ENCODE results near the gene OR1L8. TPM values are rescaled to one million over a fixed set of nuclear protein-coding genes. Genes with fewer than 3 reads are reported as not detected.

The OR1L8 gene
- total RNA-seq (2022; extraction: Qiagen RNA extraction): not detected in 5 replicates

GRCh38 chr9:122583284-122583683 is at the start of gene OR1L8:
OR1L8 (minus strand) TSS chr9:122583384; CDS start chr9:122568477, 14,907 bp downstream.

GRCh38 chr9:122614362-122614761 is 31.2 kb upstream of the OR1L8 start, which contains the start of gene OR1Q1:
OR1Q1 (plus strand) TSS chr9:122614738; CDS start chr9:122614738, 0 bp downstream.

GRCh38 chr9:122552812-122553211 is 30.4 kb downstream of the OR1L8 start, which contains the start of gene OR1N2:
OR1N2 (plus strand) TSS chr9:122553112; CDS start chr9:122553212, 100 bp downstream.

GRCh38 chr9:122527193-122527592 is 56.0 kb downstream of the OR1L8 start, which contains the start of gene OR1N1:
OR1N1 (minus strand) TSS chr9:122527293; CDS start chr9:122527293, 0 bp downstream.

GRCh38 chr9:122518841-122519240 is 64.3 kb downstream of the OR1L8 start, which contains the start of gene OR1J4:
OR1J4 (plus strand) TSS chr9:122519141; CDS start chr9:122519141, 0 bp downstream.

Other genes with a start within 250 kb of the OR1L8 start
- gene PTGS1, start 212.4 kb downstream of the OR1L8 start, total RNA-seq (2022; extraction: Qiagen RNA extraction): 1.5 to 2.0 TPM (median 1.8 TPM) in 5 replicates
- gene OR1J1, start 105.5 kb downstream of the OR1L8 start, total RNA-seq (2022; extraction: Qiagen RNA extraction): not detected in 5 replicates
- gene OR1J2, start 72.6 kb downstream of the OR1L8 start, total RNA-seq (2022; extraction: Qiagen RNA extraction): 0.10 TPM in 1 of 5 replicates, not detected in the others
- gene OR1J4, start 64.2 kb downstream of the OR1L8 start, total RNA-seq (2022; extraction: Qiagen RNA extraction): not detected in 5 replicates
- gene OR1N1, start 56.1 kb downstream of the OR1L8 start, total RNA-seq (2022; extraction: Qiagen RNA extraction): not detected in 5 replicates
- gene OR1N2, start 30.3 kb downstream of the OR1L8 start, total RNA-seq (2022; extraction: Qiagen RNA extraction): not detected in 5 replicates
- gene OR1Q1, start 31.4 kb upstream of the OR1L8 start, total RNA-seq (2022; extraction: Qiagen RNA extraction): 0.07 TPM in 1 of 5 replicates, not detected in the others
- gene OR1B1, start 74.2 kb upstream of the OR1L8 start, total RNA-seq (2022; extraction: Qiagen RNA extraction): not detected in 5 replicates
- gene OR1L1, start 78.3 kb upstream of the OR1L8 start, total RNA-seq (2022; extraction: Qiagen RNA extraction): not detected in 5 replicates
- gene OR1L3, start 91.7 kb upstream of the OR1L8 start, total RNA-seq (2022; extraction: Qiagen RNA extraction): not detected in 5 replicates
- not detected in 5 replicates for gene OR1L4, start 140.6 kb upstream of the OR1L8 start, total RNA-seq (2022; extraction: Qiagen RNA extraction)
- gene OR1L6, start 158.9 kb upstream of the OR1L8 start, total RNA-seq (2022; extraction: Qiagen RNA extraction): not detected in 5 replicates
- not detected in 5 replicates for gene OR5C1, start 205.5 kb upstream of the OR1L8 start, total RNA-seq (2022; extraction: Qiagen RNA extraction)
- gene OR1K1, start 216.7 kb upstream of the OR1L8 start, total RNA-seq (2022; extraction: Qiagen RNA extraction): not detected in 5 replicates
- 14.2 to 17.5 TPM (median 15.9 TPM) in 5 replicates for gene PDCL, start 245.2 kb upstream of the OR1L8 start, total RNA-seq (2022; extraction: Qiagen RNA extraction)